HG02973 (cell line): ENCODE results near the gene NAXE.
"Not testable (repeated sequence)": the region's sequence is repeated elsewhere in the genome, so short reads cannot be mapped to it uniquely, and the experiment has no call there.

Experiments used
- ATAC-seq: cut with Tn5 transposase; IDR thresholded peaks from one replicate; pipeline ENCODE4 v1.9.1; 2021; ENCODE audit warnings: moderate library complexity; ENCODE audit not compliant: unreplicated experiment

NAXE gene

GRCh38 chr1:156618853-156619581 lies 27.4 kb downstream of the NAXE start, which contains the start of gene HAPLN2:
Gene HAPLN2, plus strand, starts transcription at chr1:156619415. Its CDS starts 4,076 bp downstream, at chr1:156623491.
- ATAC-seq: no peak

- no peak for ATAC-seq
Measured at GRCh38 chr1:156619582-156619955, 28.0 kb downstream of the NAXE start.

- no peak for ATAC-seq
Measured at GRCh38 chr1:156622581-156623297, 31.2 kb downstream of the NAXE start.

- no peak for ATAC-seq
Measured at GRCh38 chr1:156623946-156624813, 32.6 kb downstream of the NAXE start.

- ATAC-seq: no peak
Measured at GRCh38 chr1:156624814-156625435, 33.3 kb downstream of the NAXE start.

GRCh38 chr1:156625436-156626078 lies 34.0 kb downstream of the NAXE start:
- no peak for ATAC-seq

GRCh38 chr1:156626079-156626438 lies 34.5 kb downstream of the NAXE start:
- no peak for ATAC-seq

- no peak for ATAC-seq
Measured at GRCh38 chr1:156627313-156627880, 35.8 kb downstream of the NAXE start.

- no peak for ATAC-seq
Measured at GRCh38 chr1:156629823-156630449, 38.4 kb downstream of the NAXE start.

GRCh38 chr1:156631152-156631551 lies 39.6 kb downstream of the NAXE start:
- ATAC-seq: not testable (repeated sequence)

- no peak for ATAC-seq
Measured at GRCh38 chr1:156632355-156632754, 40.8 kb downstream of the NAXE start.

GRCh38 chr1:156638189-156638985 lies 46.8 kb downstream of the NAXE start:
- no peak for ATAC-seq

GRCh38 chr1:156639601-156640101 lies 48.1 kb downstream of the NAXE start:
- ATAC-seq: no peak

GRCh38 chr1:156640842-156641706 lies 49.5 kb downstream of the NAXE start:
- no peak for ATAC-seq

- ATAC-seq: no peak
Measured at GRCh38 chr1:156641761-156642264, 50.2 kb downstream of the NAXE start, which contains the start of gene BCAN. Gene BCAN, plus strand, starts transcription at chr1:156642117. Its CDS starts 3,938 bp downstream, at chr1:156646055.

GRCh38 chr1:156642265-156643048 lies 50.9 kb downstream of the NAXE start:
- no peak for ATAC-seq
